ENCODE measurements around the gene BTBD9. TPM values are rescaled to one million over a fixed set of nuclear protein-coding genes. Genes with fewer than 3 reads are reported as not detected.

BTBD9 gene
- total RNA-seq, 1 donor from 2014 or later, result 10.3 TPM

GRCh38 chr6:38502423-38502822 lies 137.3 kb downstream of the BTBD9 start:
- H3K36me3 Mint-ChIP-seq (ENCODE audit: low read depth, unreplicated experiment), result no peaks in the 10 kb centered on the region
- H3K27ac Mint-ChIP-seq (ENCODE audit: unreplicated experiment), result no peak overlapping the region
- no peaks in the 10 kb centered on the region for H3K27me3 Mint-ChIP-seq (ENCODE audit: unreplicated experiment)
- H3K9me3 Mint-ChIP-seq (ENCODE audit: unreplicated experiment), result no peaks in the 10 kb centered on the region
- no peak overlapping the region for H3K4me3 Mint-ChIP-seq (ENCODE audit: unreplicated experiment)
- DNase-seq (ENCODE audit: low spot score), result no peak
- TF ChIP-seq CTCF (IDR thresholded peaks at IDR 0.05; ENCODE audit: unreplicated experiment), result no peak
- H3K4me1 Mint-ChIP-seq (ENCODE audit: unreplicated experiment), result no peaks in the 10 kb centered on the region

GRCh38 chr6:38501931-38502330 lies 137.8 kb downstream of the BTBD9 start:
- Mint-ChIP-seq H3K36me3 (ENCODE audit: low read depth, unreplicated experiment) (no peaks in the 10 kb centered on the region), H3K4me3 (ENCODE audit: unreplicated experiment) (no peak overlapping the region), H3K9me3 (ENCODE audit: unreplicated experiment) (no peaks in the 10 kb centered on the region), H3K27ac (ENCODE audit: unreplicated experiment) (no peak overlapping the region), H3K4me1 (ENCODE audit: unreplicated experiment) (no peaks in the 10 kb centered on the region), H3K27me3 (ENCODE audit: unreplicated experiment) (no peaks in the 10 kb centered on the region)
- no peak for TF ChIP-seq CTCF (IDR thresholded peaks at IDR 0.05; ENCODE audit: unreplicated experiment)
- DNase-seq (ENCODE audit: low spot score), result no peak

- no peaks in the 10 kb centered on the region for H3K36me3 Mint-ChIP-seq (ENCODE audit: low read depth, unreplicated experiment)
- no peak overlapping the region for H3K27ac Mint-ChIP-seq (ENCODE audit: unreplicated experiment)
- no peak for TF ChIP-seq CTCF (IDR thresholded peaks at IDR 0.05; ENCODE audit: unreplicated experiment)
- no peaks in the 10 kb centered on the region for H3K27me3 Mint-ChIP-seq (ENCODE audit: unreplicated experiment)
- H3K4me3 Mint-ChIP-seq (ENCODE audit: unreplicated experiment), result no peak overlapping the region
- H3K9me3 Mint-ChIP-seq (ENCODE audit: unreplicated experiment), result no peaks in the 10 kb centered on the region
- no peak for DNase-seq (ENCODE audit: low spot score)
- no peaks in the 10 kb centered on the region for H3K4me1 Mint-ChIP-seq (ENCODE audit: unreplicated experiment)
These were observed 140.1 kb downstream of the BTBD9 start for GRCh38 chr6:38499529-38500096.

GRCh38 chr6:38498805-38499445 lies 140.8 kb downstream of the BTBD9 start:
- H3K4me1 Mint-ChIP-seq (ENCODE audit: unreplicated experiment), result no peaks in the 10 kb centered on the region
- H3K27ac Mint-ChIP-seq (ENCODE audit: unreplicated experiment), result no peak overlapping the region
- H3K9me3 Mint-ChIP-seq (ENCODE audit: unreplicated experiment), result no peaks in the 10 kb centered on the region
- H3K36me3 Mint-ChIP-seq (ENCODE audit: low read depth, unreplicated experiment), result no peaks in the 10 kb centered on the region
- DNase-seq (ENCODE audit: low spot score), result no peak
- no peak for TF ChIP-seq CTCF (IDR thresholded peaks at IDR 0.05; ENCODE audit: unreplicated experiment)
- H3K27me3 Mint-ChIP-seq (ENCODE audit: unreplicated experiment), result no peaks in the 10 kb centered on the region
- H3K4me3 Mint-ChIP-seq (ENCODE audit: unreplicated experiment), result no peak overlapping the region

GRCh38 chr6:38498085-38498484 lies 141.6 kb downstream of the BTBD9 start:
- no peaks in the 10 kb centered on the region for H3K36me3 Mint-ChIP-seq (ENCODE audit: low read depth, unreplicated experiment)
- no peak for DNase-seq (ENCODE audit: low spot score)
- no peaks in the 10 kb centered on the region for H3K4me1 Mint-ChIP-seq (ENCODE audit: unreplicated experiment)
- no peaks in the 10 kb centered on the region for H3K9me3 Mint-ChIP-seq (ENCODE audit: unreplicated experiment)
- H3K27ac Mint-ChIP-seq (ENCODE audit: unreplicated experiment), result no peak overlapping the region
- TF ChIP-seq CTCF (IDR thresholded peaks at IDR 0.05; ENCODE audit: unreplicated experiment), result no peak
- no peak overlapping the region for H3K4me3 Mint-ChIP-seq (ENCODE audit: unreplicated experiment)
- H3K27me3 Mint-ChIP-seq (ENCODE audit: unreplicated experiment), result no peaks in the 10 kb centered on the region

Measured in endothelial cell (in vitro differentiated cells).